HG03575 (cell line): Measurements from ENCODE around the gene MLLT10.
A peak's percentile ranks its signal among the peaks of the same experiment; 100 is the strongest.
"Not testable (repeated sequence)": the region's sequence is repeated elsewhere in the genome, so short reads cannot be mapped to it uniquely, and the experiment has no call there.

Source experiments
- ATAC-seq: cut with Tn5 transposase; IDR thresholded peaks from one replicate; pipeline ENCODE4 v1.9.1; 2021; ENCODE audit not compliant: unreplicated experiment, insufficient number of reproducible peaks, low FRiP score; ENCODE audit errors: extremely low read depth

MLLT10 gene

DNA sequence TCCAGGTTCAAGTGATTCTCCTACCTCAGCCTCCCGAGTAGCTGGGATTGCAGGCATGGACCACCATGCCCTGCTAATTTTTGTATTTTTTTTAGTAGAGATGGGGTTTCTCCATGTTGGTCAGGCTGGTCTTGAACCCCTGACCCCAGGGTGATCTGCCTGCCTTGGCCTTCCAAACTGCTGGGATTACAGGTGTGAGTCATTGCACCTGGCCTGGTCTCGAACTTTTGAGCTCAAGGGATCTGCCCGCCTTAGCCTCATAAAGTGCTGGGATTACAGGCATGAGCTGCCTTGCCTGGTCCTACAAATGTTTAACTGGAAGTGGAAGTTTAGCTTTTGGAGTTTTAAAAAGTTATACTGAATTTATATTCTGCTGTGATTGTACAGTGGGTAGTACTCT, 2.8 kb downstream of the MLLT10 start:
- ATAC-seq: no peak

DNA sequence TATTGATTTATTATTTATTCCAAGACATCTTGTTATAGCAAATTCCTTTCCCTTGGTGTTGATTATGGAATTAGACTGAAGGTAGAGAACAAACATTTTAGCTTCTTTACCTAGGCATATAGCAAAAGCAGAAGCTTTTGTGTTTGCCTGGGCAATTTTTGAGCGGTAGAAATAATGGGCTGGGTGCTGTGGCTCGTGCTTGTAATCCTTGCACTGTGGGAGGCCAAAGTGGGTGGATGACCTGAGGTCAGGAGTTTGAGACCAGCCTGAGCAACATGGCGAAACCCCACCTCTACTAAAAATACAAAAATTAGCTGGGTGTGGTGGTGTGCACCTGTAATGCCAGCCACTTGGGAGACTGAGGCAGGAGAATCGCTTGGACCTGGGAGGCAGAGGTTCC, 6.7 kb downstream of the MLLT10 start:
- not testable (repeated sequence) for ATAC-seq

DNA sequence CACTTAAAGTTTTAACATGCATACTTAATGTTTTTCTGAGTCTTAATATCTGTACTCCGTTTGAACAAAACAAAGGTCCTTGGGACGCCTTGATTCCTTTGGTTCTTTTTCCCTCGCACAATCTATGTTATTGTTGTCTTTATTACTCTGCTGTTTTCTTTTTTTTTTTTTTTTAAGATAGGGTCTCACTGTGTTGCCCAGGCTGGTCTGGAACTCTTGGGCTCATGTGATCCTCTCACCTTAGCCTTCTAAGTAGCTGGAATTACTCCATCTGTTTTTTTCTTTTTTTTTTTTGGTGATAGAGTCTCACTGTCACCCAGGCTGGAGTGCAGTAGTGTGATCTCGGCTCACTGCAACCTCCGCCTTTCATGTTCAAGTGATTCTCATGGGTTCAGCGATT, 13.2 kb downstream of the MLLT10 start:
- no peak for ATAC-seq

DNA sequence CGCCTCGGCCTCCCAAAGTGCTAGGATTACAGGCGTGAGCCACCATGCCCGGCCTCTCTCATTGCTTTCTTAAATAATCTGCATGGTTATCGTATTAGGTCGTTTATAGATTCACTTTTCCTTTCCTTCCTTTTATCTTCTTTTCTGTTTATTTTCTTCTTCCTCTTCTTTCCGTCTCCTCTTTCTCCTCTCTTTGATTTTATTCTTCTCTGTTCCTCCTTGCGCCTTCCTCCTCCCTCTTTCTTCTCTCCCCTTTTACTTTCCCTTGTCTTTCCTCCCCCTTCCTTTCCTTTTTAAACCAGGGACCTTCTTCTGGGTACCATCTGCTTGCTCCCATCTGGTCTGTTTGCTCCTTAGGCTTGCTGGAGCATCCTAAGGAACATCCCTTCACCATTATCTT, 18.6 kb downstream of the MLLT10 start:
- ATAC-seq: no peak

DNA sequence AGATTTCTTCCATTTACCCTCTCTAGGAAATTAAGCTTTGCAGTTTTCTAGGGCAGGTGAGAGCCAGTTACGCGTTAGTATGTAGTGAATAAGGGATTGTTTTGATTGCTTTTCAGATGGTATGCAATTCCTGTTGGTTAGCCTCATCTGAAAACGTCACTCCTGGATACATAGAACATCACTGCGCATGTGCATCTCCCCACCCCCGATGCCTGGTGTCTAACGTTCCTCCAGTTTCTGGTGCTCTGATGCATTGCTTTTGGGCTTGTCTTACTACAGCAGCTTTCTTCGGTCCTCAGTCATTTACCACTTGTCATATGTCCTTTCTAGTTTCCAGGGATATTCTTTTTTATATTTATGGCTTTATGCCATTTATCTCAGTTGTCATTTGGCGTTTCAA, 22.5 kb downstream of the MLLT10 start:
- ATAC-seq: no peak

DNA sequence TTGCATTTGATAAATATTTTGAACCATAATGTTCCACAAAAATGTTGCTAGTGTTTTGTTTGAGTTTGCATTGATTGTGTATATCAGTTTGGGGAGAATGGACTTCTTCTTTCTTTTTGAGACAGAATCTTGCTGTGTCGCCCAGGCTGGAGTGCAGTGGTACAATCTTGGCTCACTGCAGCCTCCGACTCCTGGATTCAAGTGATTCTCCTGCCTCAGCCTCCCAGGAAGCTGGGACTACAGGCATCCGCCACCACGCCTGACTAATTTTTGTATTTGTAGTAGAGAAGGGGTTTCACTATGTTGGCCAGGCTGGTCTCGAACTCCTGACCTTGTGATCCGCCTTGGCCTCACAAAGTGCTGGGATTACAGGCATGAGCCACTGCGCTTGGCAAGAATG, 25.0 kb downstream of the MLLT10 start:
- ATAC-seq: not testable (repeated sequence)

DNA sequence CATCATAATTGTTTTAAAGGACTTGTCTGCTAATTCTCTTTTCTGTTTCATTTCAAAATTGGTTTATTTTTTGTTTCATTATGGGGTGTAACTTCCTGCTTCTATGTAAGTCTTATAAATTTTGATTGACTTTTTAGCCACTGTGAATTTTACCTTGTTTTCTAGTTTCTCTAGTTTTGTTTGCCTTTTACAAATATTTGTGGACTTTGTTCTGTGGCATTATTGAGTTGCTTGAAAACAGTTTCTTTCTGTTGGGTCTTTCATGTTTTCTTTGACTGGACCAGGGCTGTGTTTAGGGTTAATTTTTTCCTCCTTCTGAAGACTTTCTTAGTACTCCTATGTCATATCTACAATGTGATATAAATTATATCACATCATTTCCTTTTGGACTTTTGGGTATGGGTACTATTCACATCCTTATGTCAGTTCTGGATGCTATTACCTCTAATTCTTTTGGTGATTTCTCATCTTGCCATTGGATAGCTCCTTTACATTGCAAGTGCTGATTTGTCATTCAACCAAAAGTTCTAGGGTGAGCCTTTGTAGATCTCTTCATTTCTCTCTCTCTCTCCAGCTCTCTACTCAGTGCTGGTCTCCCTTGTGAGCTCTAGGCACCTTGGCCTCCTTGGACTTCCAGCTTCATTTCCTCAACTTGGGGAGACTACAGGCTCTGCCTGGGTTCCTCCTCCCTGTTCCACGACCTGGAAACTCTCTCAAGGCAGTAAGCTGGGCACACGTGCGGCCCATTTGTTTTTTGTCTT, 36.9 kb downstream of the MLLT10 start:
- ATAC-seq: no peak

DNA sequence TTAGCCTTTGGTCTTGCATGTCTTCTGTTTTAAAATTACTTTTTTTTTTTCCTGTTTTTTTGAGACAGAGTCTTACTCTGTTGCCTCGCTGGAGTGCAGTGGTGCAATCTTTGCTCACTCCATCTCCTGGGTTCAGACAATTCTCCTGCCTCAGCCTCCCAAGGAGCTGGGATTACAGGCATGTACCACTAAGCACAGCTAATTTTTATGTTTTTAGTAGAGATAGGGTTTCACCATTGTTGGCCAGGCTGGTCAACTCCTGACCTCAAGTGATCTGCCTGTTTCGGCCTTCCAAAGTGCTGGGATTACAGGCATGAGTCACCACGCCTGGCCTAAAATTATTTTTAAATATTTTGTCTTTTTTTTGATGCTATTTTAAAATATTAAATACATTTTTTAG, 38.5 kb downstream of the MLLT10 start:
- ATAC-seq: no peak

DNA sequence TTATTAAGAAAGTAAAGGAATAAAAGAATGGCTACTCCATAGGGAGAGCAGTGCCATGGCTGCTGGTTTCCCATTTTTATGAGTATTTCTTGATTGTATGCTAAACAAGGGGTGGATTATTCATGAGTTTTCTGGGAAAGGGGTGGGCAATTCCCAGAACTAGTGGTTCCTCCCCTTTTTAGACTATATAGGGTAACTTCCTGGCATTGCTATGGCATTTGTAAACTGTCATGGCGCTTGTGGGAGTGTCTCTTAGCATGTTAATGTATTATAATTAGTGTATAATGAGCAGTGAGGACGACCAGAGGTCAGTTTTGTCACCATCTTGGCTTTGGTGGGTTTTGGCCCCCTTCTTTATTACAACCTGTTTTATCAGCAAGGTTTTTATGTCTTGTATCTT, 40.5 kb downstream of the MLLT10 start:
- ATAC-seq: not testable (repeated sequence)

DNA sequence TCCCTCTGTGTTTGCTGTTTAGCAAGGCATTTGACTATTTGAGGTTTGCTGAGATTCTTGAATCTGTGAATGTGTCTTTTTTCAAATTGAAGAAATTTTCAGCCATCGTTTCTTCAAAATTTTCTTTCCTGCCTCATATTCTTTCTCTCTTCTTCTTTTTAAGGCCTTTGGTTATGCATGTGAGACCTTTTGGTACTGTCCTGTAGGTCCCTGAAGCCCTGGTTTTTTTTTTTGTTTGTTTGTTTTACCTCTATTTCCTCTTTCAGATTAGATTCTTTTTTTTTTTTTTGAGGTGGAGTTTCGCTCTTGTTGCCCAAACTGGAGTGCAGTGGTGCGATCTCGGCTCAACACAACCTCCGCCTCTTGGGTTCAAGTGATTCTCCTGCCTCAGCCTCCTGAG, 45.3 kb downstream of the MLLT10 start:
- ATAC-seq: no peak

DNA sequence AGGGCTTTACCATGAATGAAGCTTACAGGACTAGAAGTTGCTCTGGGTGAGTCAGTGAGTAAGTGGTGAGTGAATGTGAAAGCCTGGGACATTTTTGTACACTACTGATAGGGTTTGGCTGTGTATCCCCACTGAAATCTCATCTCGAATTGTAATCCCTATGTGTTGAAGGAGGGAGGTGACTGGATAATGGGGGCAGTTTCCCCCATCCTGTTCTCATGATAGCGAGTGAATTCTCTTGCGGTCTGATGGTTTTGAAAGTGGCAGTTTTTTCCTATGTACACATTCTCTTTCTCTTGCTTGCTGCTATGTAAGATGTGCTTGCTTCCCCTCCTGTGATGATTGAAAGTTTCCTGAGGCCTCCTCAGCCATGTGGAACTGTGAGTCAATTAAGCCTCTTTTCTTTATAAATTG, 47.4 kb downstream of the MLLT10 start:
- peak; percentile 54 for ATAC-seq

DNA sequence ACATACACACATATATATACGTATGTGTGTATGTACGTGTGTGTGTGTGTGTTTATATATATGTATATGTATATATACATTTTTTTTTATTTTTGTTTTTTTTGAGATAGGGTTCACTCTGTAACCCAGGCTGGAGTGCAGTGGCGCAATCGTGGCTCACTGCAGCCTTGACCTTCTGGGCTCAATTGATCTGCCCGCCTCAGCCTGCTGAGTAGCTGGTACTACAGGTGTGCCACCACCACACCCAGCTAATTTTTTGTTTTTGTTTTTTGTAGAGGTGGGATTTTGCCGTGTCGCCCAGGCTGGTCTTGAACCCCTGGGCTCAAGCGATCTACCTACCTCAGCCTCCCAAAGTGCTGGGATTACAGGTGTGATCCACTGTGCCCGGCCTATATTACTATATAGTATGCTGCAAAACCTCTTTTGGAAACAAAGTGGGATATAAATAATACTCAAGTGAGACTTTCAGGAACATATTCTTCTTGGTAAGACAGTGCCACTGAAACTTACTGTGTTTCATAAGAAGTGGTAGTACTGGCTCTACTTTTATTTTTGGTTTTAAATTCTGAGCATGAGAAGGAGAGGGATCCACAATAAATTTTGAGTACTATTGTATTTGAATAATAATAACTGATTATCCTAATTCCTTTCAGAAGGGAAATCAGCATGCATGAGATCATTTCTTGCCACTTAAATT, 51.0 kb downstream of the MLLT10 start:
- ATAC-seq: no peak

DNA sequence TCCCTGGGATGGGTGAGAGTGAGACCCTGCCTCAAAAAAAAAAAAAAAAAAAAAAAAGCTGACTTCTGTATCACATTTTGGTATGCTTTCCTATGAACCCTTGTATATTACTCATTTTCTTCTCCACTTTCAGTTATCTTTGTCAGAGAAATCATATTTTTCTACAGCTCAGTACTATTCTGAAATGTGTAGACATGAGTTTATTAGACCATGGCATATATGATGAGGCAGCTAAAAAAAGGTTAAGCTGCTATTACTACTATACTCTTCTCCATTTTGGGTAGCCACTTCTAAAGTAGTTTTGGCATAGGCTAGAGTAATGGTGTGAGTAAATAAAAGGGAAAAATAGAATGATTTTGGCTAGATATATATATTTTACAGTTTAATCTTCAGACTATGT, 53.4 kb downstream of the MLLT10 start:
- no peak for ATAC-seq

DNA sequence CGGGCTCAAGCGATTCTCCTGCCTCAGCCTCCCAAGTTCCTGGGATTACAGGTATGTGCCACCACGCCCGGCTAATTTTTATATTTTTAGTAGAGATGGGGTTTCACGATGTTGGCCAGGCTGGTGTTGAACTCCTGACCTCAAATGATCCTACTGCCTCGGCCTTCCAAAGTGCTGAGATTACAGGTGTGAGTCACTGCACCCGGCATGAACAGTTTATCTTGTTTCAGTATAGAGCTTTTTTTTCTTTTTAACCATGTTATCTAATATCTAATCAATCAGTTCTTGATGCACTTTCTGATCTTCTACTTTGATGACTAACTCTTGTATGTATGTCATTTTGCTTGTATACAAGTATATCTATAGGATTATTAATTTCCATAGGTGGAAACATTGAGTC, 54.1 kb downstream of the MLLT10 start:
- ATAC-seq: not testable (repeated sequence)

DNA sequence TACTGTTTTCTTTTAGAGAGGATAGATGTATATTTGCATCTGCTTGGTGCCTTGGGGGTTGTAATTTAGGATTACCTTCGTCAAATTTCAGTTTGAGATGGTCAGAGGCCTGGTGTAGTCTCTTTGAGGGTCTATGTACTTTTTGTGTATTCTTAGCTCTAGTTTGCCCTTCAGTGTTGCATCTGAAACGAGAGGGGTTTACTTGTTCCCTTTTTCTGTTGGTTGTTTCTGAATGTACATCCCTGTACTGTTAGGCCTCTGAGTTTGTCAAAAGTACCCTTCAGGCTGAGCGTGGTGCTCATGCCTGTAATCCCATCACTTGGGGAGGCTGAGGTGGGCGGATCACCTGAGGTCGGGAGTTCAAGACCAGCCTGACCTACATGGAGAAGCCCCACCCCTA, 60.0 kb downstream of the MLLT10 start:
- ATAC-seq: no peak

DNA sequence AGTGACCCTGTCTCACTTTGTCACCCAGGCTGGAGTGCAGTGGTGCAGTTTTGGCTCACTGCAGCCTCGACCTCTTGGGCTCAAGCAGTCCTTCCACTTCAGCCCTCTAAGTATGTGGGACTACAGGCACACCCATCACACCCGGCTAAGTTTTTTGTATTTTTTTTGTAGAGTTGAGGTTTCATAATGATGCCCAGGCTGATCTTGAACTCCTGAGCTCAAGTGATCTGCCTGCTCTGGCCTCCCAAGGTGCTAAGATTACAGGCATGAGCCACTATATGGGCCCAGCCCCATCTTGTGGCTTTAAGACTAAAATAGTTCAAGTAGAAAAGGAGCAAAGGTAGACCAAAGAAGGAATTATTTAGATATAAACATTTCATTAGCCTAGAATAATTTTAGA, 65.5 kb downstream of the MLLT10 start:
- ATAC-seq: no peak

DNA sequence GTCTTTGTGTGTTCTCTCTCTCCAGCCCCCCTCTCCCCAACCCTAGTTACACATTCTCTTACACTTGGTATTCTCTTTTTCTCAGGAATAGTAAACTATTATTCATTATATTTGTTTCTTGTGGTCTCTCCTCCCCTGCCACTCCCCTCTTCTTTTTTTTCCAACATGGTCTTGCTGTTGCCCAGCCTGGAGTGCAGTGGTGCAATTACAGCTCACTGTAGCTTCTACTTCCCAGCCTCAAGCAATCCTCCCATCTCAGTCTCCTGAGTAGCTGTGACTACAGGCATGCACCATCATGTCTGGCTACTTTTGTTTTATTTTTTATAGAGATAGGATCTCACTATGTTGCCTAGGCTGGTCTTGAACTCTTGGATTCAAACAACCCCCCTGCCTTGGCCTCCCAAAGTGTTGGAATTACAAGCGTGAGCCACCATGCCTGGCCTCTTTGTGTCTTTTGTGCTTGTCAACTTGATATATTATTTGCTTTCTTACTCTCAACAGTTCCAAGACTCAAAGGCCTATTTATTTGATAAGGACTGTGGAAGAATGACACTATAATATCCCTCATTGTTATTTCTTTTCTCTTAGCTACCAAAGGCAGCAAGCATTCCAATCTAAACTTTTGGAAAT, 66.9 kb downstream of the MLLT10 start:
- ATAC-seq: no peak

DNA sequence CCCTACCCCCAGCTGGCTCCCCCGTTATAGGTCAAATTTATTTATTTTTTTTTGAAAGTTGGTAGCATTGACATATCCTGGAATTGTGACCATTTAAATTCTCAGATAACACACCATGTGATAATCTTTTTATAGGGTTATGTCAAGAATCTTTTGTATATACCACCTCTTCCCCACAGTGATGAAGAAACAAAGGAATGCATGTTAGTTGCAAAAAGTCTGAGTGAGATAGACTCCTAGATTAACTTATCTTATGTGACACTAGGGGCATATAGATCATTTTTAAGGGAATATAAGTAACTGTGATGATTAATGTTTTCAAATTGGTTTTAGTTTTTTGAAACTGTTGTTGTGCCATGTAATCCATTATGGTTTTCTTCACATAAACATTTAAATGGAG, 68.3 kb downstream of the MLLT10 start:
- ATAC-seq: no peak

DNA sequence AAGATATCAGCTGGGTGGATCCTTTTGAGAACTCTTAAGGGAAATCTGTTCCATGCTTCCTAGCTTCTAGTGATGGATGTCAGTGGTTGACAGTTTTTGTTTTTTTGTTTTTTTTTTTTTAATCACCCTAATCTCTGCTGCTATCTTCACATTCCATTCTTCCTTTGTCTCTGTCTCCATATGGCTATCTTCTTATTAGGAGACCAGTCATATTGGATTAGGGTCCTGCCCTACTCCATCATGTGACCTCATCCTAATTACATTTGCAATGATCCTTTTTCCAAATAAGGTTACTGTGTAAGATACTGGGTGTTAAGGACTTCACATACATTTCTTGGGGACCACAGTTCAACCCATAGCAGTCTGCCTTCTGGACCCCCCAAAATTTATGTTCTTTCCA, 69.7 kb downstream of the MLLT10 start:
- no peak for ATAC-seq

DNA sequence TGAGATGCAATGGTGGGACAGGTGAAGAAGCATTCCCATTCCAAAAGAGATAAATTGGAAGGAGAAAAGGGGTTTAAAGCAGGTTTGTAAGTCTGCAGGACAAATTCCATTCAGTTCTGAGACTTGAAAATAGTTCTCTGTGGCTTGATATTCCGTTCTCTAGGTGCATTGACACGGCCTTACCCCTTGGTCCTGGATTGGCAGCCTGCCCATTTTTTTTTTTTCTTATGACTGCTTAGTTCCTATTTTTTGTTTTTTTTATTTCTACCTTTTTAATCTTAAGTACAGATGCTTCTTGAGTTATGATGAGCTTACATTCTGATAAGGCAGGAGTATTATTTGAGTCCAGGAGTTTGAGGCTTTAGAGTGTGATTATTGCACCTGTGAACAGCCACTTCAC, 70.6 kb downstream of the MLLT10 start:
- ATAC-seq: no peak
